Measurements from ENCODE around the gene PRR29.
"Not testable (repeated sequence)": the region's sequence is repeated elsewhere in the genome, so short reads cannot be mapped to it uniquely, and the experiment has no call there.

The PRR29 gene

GRCh38 chr17:64002658-64003525 lies 4.7 kb downstream of the PRR29 start:
- no peak for TF ChIP-seq CTCF (IDR thresholded peaks at IDR 0.05; ENCODE audit: insufficient read depth, low read depth, low read length, missing control alignments)
- DNase-seq (ENCODE audit: low read depth) = no peak
- no peak overlapping the region for H3K4me3 ChIP-seq (ENCODE audit: low read length)

GRCh38 chr17:64003526-64004121 lies 5.5 kb downstream of the PRR29 start:
- no peak for DNase-seq (ENCODE audit: low read depth)
- no peak overlapping the region for H3K4me3 ChIP-seq (ENCODE audit: low read length)
- no peak for TF ChIP-seq CTCF (IDR thresholded peaks at IDR 0.05; ENCODE audit: insufficient read depth, low read depth, low read length, missing control alignments)

GRCh38 chr17:64004218-64004770 lies 6.1 kb downstream of the PRR29 start:
- H3K4me3 ChIP-seq (ENCODE audit: low read length) = no peak overlapping the region
- no peak for DNase-seq (ENCODE audit: low read depth)
- no peak for TF ChIP-seq CTCF (IDR thresholded peaks at IDR 0.05; ENCODE audit: insufficient read depth, low read depth, low read length, missing control alignments)

- no peak overlapping the region for H3K4me3 ChIP-seq (ENCODE audit: low read length)
- no peak for TF ChIP-seq CTCF (IDR thresholded peaks at IDR 0.05; ENCODE audit: insufficient read depth, low read depth, low read length, missing control alignments)
These were observed 7.0 kb downstream of the PRR29 start for GRCh38 chr17:64004903-64005733.

GRCh38 chr17:64005734-64006167 lies 7.6 kb downstream of the PRR29 start:
- no peak for DNase-seq (ENCODE audit: low read depth)
- TF ChIP-seq CTCF (IDR thresholded peaks at IDR 0.05; ENCODE audit: insufficient read depth, low read depth, low read length, missing control alignments) = no peak
- no peak overlapping the region for H3K4me3 ChIP-seq (ENCODE audit: low read length)

More at GRCh38 chr17:64004903-64005733, 7.0 kb downstream of the PRR29 start:
- DNase-seq (ENCODE audit: low read depth) = no peak

GRCh38 chr17:64006361-64007088 lies 8.4 kb downstream of the PRR29 start:
- H3K4me3 ChIP-seq (ENCODE audit: low read length) = no peak overlapping the region
- no peak for TF ChIP-seq CTCF (IDR thresholded peaks at IDR 0.05; ENCODE audit: insufficient read depth, low read depth, low read length, missing control alignments)

GRCh38 chr17:64007089-64007837 lies 9.1 kb downstream of the PRR29 start:
- not testable (repeated sequence) for DNase-seq (ENCODE audit: low read depth); H3K4me3 ChIP-seq (ENCODE audit: low read length)

More at GRCh38 chr17:64006361-64007088, 8.4 kb downstream of the PRR29 start:
- no peak for DNase-seq (ENCODE audit: low read depth)
